SKM-1 (cell line): ENCODE results near the gene FNDC3B.
A peak's percentile ranks its signal among the peaks of the same experiment; 100 is the strongest.

ENCODE experiments used
- DNase-seq: peaks from one replicate; lab custom pipeline; 2025; ENCODE audit not compliant: unreplicated experiment; lab: John Stamatoyannopoulos, UW

Gene FNDC3B

GRCh38 chr3:172052405-172052804 lies 13.0 kb downstream of the FNDC3B start:
- DNase-seq: no peak

- DNase-seq: no peak
These were observed 14.9 kb downstream of the FNDC3B start for GRCh38 chr3:172054115-172054764.

- DNase-seq: no peak
These were observed 17.0 kb downstream of the FNDC3B start for GRCh38 chr3:172056416-172056815.

- DNase-seq: no peak
These were observed 17.7 kb downstream of the FNDC3B start for GRCh38 chr3:172057059-172057458.

- no peak for DNase-seq
These were observed 18.4 kb downstream of the FNDC3B start for GRCh38 chr3:172057624-172058327.

GRCh38 chr3:172059532-172059931 lies 20.2 kb downstream of the FNDC3B start:
- no peak for DNase-seq

- no peak for DNase-seq
These were observed 20.9 kb downstream of the FNDC3B start for GRCh38 chr3:172060234-172060633.

GRCh38 chr3:172061724-172062184 lies 22.4 kb downstream of the FNDC3B start:
- peak; percentile 62 for DNase-seq

- DNase-seq: no peak
These were observed 23.4 kb downstream of the FNDC3B start for GRCh38 chr3:172062761-172063160.

GRCh38 chr3:172063456-172064432 lies 24.4 kb downstream of the FNDC3B start:
- DNase-seq: no peak

GRCh38 chr3:172065527-172065926 lies 26.1 kb downstream of the FNDC3B start:
- no peak for DNase-seq

GRCh38 chr3:172065967-172066762 lies 26.8 kb downstream of the FNDC3B start:
- no peak for DNase-seq

GRCh38 chr3:172066880-172067796 lies 27.8 kb downstream of the FNDC3B start:
- DNase-seq: no peak

- DNase-seq: no peak
These were observed 28.6 kb downstream of the FNDC3B start for GRCh38 chr3:172067837-172068440.

- no peak for DNase-seq
These were observed 29.6 kb downstream of the FNDC3B start for GRCh38 chr3:172068977-172069376.

- no peak for DNase-seq
These were observed 30.1 kb downstream of the FNDC3B start for GRCh38 chr3:172069478-172069877.

- peak; percentile 9 for DNase-seq
These were observed 30.9 kb downstream of the FNDC3B start for GRCh38 chr3:172070269-172070668.

GRCh38 chr3:172070802-172071201 lies 31.4 kb downstream of the FNDC3B start:
- no peak for DNase-seq

- no peak for DNase-seq
These were observed 32.5 kb downstream of the FNDC3B start for GRCh38 chr3:172071780-172072330.
